ENCODE data around the gene USP7.

DNA sequence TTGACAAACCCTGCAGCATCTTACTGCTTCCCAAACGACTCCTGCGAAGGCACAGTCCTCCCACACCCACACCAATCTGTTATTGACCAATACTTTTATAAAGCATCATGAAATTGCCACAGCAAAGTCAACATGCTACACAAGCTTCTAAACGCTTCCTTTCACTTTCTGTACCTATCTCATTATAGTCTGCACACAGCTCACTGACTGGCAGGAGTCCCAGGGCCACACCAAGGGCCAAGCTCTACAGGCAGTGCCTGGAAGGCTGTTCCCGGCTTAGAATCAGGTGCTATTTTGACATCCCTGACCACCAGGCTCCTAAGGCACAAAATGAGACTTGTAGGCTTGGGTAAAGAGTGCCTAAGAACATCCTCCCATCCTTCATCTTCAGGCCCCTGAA, 39.5 kb downstream of the USP7 start:
- TF ChIP-seq CTCF (IDR thresholded peaks at IDR 0.05; ENCODE audit: insufficient read depth, low read depth, low read length) (no peak), EZH2 (IDR thresholded peaks at IDR 0.05; ENCODE audit: insufficient read depth, low read length) (no peak)

Measured in astrocyte (in vitro differentiated cells and primary cell).